ENCODE data around the gene PIK3R5.
"Not testable (repeated sequence)": the region's sequence is repeated elsewhere in the genome, so short reads cannot be mapped to it uniquely, and the experiment has no call there.

Gene PIK3R5

GRCh38 chr17:8872705-8873435 is 92.6 kb downstream of the PIK3R5 start:
- no peak for DNase-seq

DNA sequence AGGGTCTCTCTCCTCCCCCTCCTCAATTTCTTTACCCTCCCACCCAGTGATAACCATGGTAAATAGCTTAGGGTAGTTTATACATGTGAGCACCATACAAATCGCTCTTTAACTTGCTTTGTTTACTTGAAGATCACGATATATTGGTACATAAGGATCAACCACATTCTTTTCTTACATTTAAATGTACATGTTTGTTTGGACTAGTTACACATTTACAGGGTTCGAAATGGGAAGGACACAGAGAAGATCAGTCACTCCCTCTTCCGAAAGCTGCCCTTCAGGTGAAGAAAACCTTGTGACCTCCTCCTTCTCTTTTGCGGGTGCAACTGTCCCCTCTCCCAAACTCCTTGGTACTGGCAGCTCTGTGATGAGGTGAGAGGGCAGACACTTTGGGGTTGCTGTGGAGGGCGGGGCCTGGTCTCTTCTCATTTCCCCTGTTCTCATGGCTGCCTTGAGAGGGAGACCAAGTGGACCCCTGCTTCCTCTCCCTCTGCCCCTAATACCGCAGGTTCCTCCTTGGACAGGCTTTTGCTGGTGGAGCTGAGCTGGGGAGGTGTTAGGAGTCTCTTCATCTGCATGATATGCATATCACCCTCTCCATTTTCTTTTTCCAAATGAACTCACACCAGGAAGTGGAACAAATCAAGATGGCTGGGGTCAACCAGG is 93.3 kb downstream of the PIK3R5 start:
- DNase-seq, result no peak

DNA sequence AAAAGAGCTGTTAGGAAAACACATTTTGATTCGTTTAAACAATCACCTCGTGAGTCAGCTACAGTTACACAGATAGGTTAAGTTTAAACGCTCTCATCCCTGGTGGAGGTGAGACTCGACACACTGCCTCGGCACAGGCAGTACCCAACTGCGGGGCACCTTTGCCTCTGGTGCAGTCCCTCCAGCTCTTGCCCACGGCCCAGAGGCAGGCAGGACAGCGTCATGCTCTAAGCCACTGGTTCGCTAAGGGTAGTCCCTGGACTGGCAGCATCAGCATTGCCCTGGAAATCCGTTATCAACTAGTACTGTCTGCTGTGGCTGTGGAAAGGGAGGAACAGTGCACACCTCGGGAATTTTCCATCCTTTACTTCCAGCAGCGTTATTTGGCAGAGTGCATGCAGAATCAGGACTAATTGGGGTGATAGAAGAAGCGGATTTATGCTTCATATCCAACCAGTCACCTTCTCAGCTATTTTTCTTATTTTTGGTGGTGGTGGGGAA is 94.4 kb downstream of the PIK3R5 start:
- no peak for DNase-seq

DNA sequence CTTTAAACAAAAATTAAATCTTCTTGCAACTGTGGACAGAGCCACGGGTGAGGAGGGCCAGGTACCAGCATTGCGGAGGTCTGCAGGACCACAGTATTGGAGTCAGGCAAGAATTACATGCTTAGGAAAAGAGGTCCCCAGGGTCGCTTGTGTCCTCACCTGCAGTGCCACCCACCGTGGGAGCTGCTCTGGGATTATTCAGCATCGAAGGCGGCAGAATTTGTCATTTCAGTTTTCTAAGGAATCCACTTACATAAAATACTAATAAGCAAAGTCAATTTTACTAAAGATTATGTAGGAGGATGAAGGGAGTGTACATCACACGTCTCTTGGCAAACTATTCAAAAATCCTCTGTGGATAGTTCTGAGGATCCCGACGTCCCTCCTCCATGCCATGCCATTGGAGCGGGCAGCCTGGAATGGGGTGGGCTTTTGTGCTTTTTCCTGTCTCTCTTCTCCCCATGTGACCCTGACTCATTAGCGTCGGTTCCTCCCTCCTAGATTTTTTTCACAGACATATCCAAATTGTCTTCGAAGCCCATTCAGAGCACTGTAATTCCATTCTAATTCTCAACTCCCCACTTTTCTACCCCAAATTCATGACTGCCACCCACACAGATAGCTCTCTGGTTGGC is 95.0 kb downstream of the PIK3R5 start:
- DNase-seq, result no peak

DNA sequence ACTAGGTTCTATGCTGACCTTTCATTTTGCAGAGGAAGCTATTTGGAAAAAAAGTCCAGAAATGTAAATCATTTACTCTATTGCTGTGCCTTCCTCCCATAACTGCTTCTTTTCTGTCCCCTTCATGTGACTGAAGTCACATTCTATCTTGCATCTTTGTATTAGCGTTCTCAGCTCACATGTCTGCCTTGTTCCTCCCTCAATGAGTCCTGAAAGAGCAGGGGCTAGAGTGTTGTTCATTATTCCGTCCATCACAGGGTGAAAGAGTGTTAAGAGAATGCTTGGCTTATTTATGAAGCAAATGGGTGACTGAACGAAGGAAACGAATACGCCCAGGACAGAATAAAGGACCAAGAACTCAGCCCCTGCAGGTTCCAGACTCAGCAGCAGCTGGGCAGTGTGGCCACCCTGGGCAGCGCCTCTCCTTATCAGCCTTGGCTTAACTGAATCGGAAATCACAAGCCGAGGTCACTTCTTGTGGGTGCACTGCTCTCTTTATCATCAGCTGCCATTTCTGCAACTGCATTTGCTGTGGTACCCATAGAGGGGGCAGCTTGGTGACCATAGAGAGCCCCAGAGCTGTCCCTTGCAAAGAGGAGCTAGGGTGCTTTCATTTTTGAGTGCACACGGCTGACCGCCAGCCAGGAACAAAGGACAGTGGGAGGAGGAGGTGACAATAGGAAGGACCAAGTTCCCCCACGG is 96.2 kb downstream of the PIK3R5 start:
- no peak for DNase-seq

DNA sequence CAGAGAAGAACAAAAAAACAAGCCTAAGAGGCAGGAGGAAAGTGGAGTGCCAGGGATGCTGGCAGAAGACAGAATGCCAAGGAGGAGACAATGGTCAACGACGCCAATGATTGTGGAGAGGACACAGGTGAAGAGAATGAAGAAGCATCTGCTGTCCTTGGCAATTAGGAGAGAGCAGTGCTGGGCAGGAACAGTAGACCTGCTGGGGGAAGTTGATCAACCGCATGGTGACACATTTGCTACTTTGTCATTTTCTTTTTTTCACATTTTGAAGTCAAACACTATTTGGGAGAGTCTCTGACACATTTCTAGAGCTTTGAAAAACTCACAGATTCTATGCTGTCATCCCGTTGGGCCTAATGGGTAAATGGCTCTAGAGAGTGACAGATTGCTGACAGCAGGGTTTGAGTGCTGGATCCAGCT is 97.0 kb downstream of the PIK3R5 start:
- no peak for DNase-seq

DNA sequence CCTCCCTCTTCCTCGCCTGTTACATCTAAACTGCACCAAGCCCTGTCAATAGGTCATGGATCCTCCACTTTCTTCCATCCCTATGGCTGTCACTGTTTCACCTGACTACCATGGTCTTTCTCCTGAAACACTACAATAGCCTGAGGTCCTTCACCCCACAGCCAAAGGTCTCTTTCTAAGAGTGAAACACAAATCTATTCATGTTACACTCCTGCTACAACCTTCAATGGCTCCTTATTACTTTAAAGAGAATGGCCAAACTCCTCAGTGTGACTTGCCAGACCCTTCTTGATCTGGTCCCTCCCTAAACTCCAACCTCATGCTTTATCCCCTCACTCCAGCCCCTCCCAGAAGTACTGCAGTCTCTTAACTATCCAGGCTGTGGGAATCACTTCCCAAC is 97.4 kb downstream of the PIK3R5 start:
- DNase-seq, result no peak

- no peak for DNase-seq
Observed at GRCh38 chr17:8867361-8867981, 98.0 kb downstream of the PIK3R5 start, which contains the start of gene PIK3R6. PIK3R6 (minus strand) TSS chr17:8867674; CDS start chr17:8849794, 17,880 bp downstream.

DNA sequence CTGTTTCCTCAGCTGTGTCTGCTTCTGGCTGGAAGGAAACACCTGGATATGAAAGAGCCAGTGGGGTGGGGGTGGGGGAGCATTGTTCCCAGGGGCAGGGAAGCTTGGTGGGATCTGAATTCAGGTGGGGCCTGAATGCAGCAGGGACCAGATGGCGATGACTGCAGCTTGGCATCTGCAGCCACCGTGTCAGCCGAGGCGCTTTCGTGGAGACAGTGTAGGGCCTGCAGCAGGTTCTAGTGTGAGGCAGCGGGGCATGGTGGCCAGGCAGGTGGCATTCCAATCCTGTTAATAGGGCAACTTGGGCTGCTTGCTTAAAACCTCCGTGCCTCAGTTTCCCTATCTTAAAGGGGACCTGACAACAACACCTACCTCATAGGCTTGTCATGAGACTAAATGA is 99.7 kb downstream of the PIK3R5 start:
- DNase-seq, result no peak

- DNase-seq, result no peak
Observed at GRCh38 chr17:8865385-8865784, 100.1 kb downstream of the PIK3R5 start.

DNA sequence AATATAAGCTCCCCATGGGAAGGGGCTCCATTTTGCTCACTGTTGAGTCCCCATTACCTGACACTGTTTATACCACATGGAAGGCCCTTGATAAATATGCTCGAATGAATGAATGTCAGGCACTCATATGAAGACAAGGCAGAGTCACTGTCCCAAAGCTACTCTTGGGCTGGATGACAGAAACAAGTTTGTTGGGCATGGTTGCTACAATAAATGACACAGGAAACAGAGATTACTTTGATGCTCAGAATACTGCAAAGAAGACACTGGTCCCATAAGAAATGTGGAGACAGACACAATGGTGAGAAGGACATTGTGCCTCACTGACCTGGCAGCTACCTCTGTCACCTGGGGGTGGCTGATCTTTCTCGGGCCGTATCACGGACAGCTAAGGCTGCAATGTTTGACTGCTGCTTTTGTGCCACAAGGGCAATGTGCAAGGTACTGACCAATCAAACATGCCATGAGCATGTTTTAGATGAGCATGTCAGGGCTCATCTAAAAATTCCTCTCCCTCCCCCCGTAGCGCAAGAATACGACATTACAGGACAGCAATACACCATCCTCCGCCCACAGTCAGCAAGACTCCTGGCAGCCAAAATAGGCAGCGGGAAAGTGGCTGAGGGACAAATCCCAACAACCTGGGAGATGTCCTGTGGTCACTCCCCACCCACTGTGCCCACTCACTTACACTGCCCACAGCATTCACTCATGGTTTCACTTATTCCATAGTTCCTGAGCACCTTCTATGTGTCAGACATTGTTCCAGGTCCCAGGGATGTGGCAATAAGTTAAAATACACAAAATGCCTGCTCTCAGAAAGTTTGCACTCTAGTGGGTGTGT is 103.1 kb downstream of the PIK3R5 start:
- no peak for DNase-seq

- no peak for DNase-seq
Observed at GRCh38 chr17:8861495-8862181, 103.9 kb downstream of the PIK3R5 start.

DNA sequence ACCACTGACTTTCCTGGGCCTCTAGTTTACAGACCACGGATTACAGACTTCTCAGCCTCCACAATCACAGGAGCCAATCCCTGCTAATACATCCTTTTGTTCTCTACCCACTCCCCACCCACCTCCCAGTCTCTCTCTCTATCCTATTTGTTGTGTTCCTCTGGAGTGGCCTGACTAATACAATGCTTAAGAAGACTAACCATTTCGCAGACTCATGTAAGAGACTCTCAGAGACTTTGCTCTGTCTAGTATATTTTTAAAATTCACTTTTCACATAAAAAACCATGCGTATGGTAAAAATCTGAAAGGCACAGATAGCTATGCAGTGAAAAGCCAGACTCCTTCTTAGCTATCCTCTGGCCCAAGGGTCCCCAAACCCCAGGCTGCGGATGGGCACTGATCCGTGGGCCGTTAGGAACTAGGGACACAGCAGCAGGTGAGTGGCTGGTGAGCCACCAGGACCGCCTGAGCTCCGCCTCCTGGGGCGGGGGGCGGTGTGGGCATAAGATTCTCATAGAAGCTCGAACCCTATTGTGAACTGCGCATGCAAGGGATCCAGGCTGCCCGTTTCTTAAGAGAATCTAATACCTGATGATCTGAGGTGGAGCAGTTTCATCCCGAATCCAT is 105.6 kb downstream of the PIK3R5 start:
- DNase-seq, result no peak

- DNase-seq, result no peak
Observed at GRCh38 chr17:8859027-8859803, 106.3 kb downstream of the PIK3R5 start.

GRCh38 chr17:8857919-8858318 is 107.6 kb downstream of the PIK3R5 start:
- DNase-seq, result no peak

DNA sequence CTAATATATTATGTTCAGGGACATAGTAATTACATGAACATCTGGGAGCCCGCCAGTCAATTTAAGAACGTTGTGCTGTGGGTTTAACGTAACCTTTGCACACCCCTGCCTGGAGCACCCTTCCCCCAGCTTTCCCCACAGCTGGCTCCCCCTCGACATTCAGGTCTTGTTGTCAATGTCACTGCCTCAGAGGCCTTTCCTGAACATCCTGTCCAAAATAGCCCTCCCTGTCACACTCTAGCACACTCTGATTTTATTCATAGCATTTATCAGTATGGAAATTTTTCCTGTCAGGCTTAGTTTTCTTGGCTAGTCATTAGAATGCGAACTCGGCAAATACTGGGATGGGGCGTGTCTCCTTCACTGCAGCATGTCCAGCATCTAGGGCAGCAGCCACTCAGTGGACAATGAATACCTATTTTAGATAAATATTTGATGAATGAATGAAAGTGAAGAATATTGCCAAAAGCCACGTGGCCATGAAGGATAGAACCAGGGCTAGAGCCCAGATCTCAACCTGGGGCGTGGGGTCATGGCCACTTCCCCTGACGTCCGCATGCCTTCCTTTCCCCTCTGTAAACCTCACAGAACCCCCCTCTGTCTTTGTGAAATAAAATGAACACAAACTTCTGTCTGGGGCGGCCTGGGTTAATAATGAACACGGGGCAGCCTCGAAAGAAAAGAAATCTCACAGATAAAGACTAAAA is 108.5 kb downstream of the PIK3R5 start:
- no peak for DNase-seq

DNA sequence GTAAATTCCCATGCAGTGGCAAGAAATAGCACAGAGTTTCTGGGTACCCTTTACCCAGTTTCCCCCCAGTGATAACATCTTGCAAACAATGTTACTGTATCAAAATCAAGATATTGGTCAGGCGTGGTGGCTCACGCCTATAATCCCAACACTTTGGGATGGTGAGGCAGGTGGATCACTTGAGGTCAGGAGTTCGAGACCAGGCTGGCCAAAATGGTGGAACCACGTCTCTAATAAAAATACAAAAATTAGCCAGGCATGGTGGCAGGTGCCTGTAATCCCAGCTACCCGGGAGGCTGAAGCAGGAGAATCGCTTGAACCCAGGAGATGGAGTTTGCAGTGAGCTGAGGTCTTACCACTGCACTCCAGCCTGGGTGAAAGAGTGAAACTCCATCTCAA is 109.3 kb downstream of the PIK3R5 start:
- not testable (repeated sequence) for DNase-seq

DNA sequence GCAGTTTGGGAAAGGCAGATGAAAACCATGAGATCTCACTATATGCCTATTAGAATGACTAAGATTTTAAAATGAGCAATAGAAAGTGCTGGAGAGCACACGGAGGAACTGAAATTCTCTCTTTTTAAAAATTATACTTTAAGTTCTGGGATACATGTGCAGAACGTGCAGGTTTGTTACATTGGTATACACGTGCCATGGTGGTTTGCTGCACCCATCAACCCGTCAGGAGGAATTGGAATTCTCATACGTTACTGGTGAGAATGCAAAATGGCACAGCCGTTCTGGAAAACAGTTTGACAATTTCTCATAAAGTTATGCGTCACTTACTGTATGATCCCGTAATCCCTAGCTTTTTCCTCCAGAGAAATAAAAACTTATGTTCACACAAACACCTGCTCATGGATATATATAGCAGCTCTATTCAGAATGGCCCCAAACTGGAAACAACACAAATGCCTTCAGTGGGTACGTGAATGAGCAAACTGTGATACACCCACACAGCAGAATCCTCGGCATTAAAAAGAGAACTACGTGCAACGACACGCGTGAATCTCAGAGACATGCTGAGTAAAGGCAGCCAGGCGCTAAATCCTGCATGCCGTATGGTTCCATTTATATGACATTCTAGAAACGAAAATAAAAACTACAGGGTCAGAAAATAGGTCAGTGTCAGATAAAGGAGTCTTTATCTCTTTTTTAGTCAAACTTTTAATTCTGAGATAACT is 109.9 kb downstream of the PIK3R5 start:
- DNase-seq, result no peak
